Adrenal gland (tissue), 12 donors: ENCODE results near the gene RAB6B. TPM values are rescaled to one million over a fixed set of nuclear protein-coding genes. Genes with fewer than 3 reads are reported as not detected.

Experiments
- DNase-seq, 7 donors: peaks; one replicate each; pipeline ENCODE4 v3.0.0-alpha.2; 2019 to 2020
- H3K27ac ChIP-seq, 5 donors: fragments of 200-600 bp; sonication (generic) in 4 of 5; 1 replicate in 3 of 5; 2 replicates in 2 of 5; pipeline versions ENCODE4 v1.5.1 to v1.8.0; 2016 to 2020; ENCODE audit warnings: mild to moderate bottlenecking in 1 of 5
- H3K27me3 ChIP-seq: fragments of 200-600 bp; 2 replicates; pipeline ENCODE4 v1.8.0; 2021
- H3K36me3 ChIP-seq, 2 donors: fragments of 200-600 bp; replicated peaks in 1 of 2; 1 replicate in 1 of 2; 2 replicates in 1 of 2; pipeline versions ENCODE4 v1.5.1 to v1.8.0; 2018 to 2022
- H3K4me1 ChIP-seq, 2 donors: fragments of 200-600 bp; replicated peaks in 1 of 2; 1 replicate in 1 of 2; 2 replicates in 1 of 2; pipeline versions ENCODE4 v1.5.1 to v1.8.0; 2018 to 2021
- H3K4me3 ChIP-seq, 4 donors: fragments of 200-600 bp; sonication (generic) in 3 of 4; one replicate each; pipeline ENCODE4 v1.5.1; 2016 to 2018
- H3K9me3 ChIP-seq, 3 donors: fragments of 200-600 bp; sonication (generic) in 1 of 3; replicated peaks in 1 of 3; 1 replicate in 2 of 3; 2 replicates in 1 of 3; pipeline versions ENCODE4 v1.5.1 to v1.8.0; 2016 to 2021
- CTCF ChIP-seq, 6 experiments: fragments of 450-650 bp in 4 of 6; fragments of 200-600 bp in 2 of 6; sonication (generic) in 1 of 6; IDR thresholded peaks; 1 replicate in 5 of 6; 2 replicates in 1 of 6; pipeline versions ENCODE4 v1.5.1 to v1.8.0; 2016 to 2021; ENCODE audit warnings: antibody characterized with exemption in 6 of 6, mild to moderate bottlenecking in 2 of 6, moderate library complexity in 1 of 6
- POLR2A ChIP-seq, 2 donors: fragments of 450-650 bp; IDR thresholded peaks; one replicate each; pipeline ENCODE4 v1.6.1; 2017; ENCODE audit warnings: antibody characterized with exemption in 2 of 2, mild to moderate bottlenecking in 2 of 2, moderate library complexity in 1 of 2
- WGBS, 4 donors: extraction: QIAGEN DNeasy Blood & Tissue Kit in 2 of 4; methylation state at CpG; one replicate each; pipeline versions ENCODE4 v1.1.5 to v1.1.7; 2013 to 2017; 5-methylcytosine and 5-hydroxymethylcytosine counted together
- intact Hi-C, 2 donors: fragments of 100-400 bp; cut with DNase I; formaldehyde crosslinking; loops; one replicate each; pipeline versions ENCODE4 v1.14.1 to v1.15.0; 2022 to 2023
- polyA plus RNA-seq, 3 donors: library from polyadenylated mRNA; stranded (reverse); fragments of 200-250 nt in 2 of 3; fragments of 350-450 nt in 1 of 3; fragmentation: Illumina TruSeq in 1 of 3; extraction: RNeasy Lipid Tissue Mini Kit (QIAGEN cat#74804) in 1 of 3; gene quantifications; one replicate each; pipeline ENCODE4 v1.2.3, GENCODE V29; 2013 to 2014
- total RNA-seq, 9 donors: library from RNA; depleted of rRNA in 4 of 9; stranded (reverse); fragments of >200 nt in 4 of 9; fragments of 120-200 nt in 1 of 9; fragmentation: NEBNext Ultra II Directional in 1 of 9; extraction: Animal tissue kit (Norgen Biotek cat#: 25700) in 1 of 9; gene quantifications; one replicate each; pipeline versions ENCODE4 v1.1.0 to v1.2.4, GENCODE V29; 2013 to 2023
- donor health status: healthy with polysubstance abuse.
- donor health status: Bipolar disorder and iron deficiency.
- donor health status: DM: yes; HTN: yes; CAD: no.
- donor health status: DM: no; HTN: no; CAD: no.
- donor health status: DM: no; HTN: no; CAD: no.
- donor health status: DM: yes; HTN: yes; CAD: no.

Gene RAB6B
- total and polyA plus RNA-seq, 12 donors = 1.4 to 14.5 (median 4.3) TPM

GRCh38 chr3:133862161-133862560 lies 33.5 kb downstream of the RAB6B start:
- WGBS, 4 donors = 77 to 83% (median 80%) methylated on average over 4 of the region's 4 CpGs
- TF ChIP-seq POLR2A (IDR thresholded peaks at IDR 0.05) = no peak
- no peak for TF ChIP-seq CTCF (IDR thresholded peaks at IDR 0.05)
- no peak for DNase-seq

GRCh38 chr3:133860519-133860918 lies 35.2 kb downstream of the RAB6B start:
- TF ChIP-seq POLR2A (IDR thresholded peaks at IDR 0.05) = no peak
- TF ChIP-seq CTCF (IDR thresholded peaks at IDR 0.05) = no peak
- DNase-seq = no peak

More at GRCh38 chr3:133862161-133862560, 33.5 kb downstream of the RAB6B start:
- no peaks in the 10 kb centered on the region for H3K27me3 ChIP-seq
- no peak overlapping the region for H3K4me3 ChIP-seq
- intact Hi-C loops = no loop called here
- no peaks in the 10 kb centered on the region for H3K9me3 ChIP-seq
- H3K27ac ChIP-seq = no peak overlapping the region
- H3K4me1 ChIP-seq = no peaks in the 10 kb centered on the region
- H3K36me3 ChIP-seq = no peaks in the 10 kb centered on the region

DNA sequence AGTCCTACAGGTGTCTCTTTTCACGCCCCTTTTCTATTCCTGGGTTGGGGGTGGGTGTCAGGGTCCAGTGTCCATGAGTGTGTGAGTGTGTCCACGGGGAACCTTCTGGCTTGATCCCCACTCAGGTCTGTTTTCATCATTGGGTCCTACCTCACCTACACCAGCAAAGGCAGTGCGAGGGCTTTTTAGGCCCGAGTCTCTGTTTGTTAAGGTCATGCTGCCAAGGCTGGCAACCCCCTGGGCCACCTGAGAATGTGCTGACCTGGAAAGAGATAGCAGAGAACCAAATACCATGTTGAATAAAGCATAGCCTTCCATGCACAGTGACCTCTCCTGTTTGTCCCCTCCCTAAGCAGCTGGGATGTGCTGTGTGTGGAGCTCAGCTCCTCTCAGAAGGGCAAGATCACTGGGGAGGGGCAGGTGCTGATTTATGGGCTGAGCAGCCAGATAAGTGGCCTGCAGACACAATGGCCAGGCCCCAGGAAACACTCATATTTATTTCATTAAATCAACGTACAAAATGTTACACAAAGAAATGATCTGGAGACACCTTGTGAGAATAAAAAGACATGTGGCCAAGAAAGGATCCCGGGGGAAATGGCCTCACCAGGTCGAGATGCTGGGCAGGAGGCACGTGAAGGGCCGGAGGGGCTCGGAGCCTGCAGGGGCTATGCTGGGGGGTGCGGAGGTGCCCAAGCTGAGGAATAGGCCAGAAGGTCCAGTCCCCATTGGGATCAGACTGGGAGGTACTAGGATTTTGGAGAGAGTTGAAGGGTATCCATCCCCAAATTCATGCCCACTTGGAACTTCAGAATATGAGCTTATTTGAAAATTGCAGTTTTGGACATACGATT lies 36.1 kb downstream of the RAB6B start:
- Histone ChIP-seq H3K4me3 (no peak overlapping the region), H3K4me1 (no peaks in the 10 kb centered on the region), H3K9me3 (no peaks in the 10 kb centered on the region), H3K36me3 (no peaks in the 10 kb centered on the region), H3K27ac (no peak overlapping the region), H3K27me3 (no peaks in the 10 kb centered on the region)
- intact Hi-C loops = no loop called here
- WGBS, 4 donors = 80 to 88% (median 84%) methylated on average over 12 of the region's 12 CpGs
- no peak for TF ChIP-seq POLR2A (IDR thresholded peaks at IDR 0.05)
- DNase-seq = peak in 1 of 7 donors; percentile 65

More at GRCh38 chr3:133860519-133860918, 35.2 kb downstream of the RAB6B start:
- Histone ChIP-seq H3K9me3 (no peaks in the 10 kb centered on the region), H3K27ac (no peak overlapping the region), H3K4me1 (no peaks in the 10 kb centered on the region), H3K4me3 (no peak overlapping the region), H3K27me3 (no peaks in the 10 kb centered on the region), H3K36me3 (no peaks in the 10 kb centered on the region)
- 82 to 94% (median 88%) methylated on average over 4 to 5 of the region's 5 CpGs for WGBS, 4 donors
- intact Hi-C loops = no loop called here

DNA sequence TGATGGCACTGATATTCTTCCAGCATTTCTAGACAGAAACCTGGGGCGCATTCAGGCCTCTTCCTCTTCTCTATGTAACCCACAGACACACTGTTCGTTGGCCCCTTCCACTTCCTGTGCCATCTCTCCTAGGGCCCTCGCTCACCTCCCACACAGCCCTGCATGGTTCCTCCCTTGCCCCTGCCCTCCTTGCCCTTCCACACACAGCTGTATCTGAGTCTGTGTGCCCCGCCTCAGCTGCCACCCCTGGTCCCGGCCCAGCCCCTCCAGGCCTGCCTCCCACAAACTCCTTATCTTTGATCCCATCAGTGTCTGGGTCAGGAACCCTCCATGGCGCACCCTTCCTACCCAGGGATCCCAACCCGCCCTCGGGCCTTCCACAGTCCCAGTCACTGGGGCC lies 37.9 kb downstream of the RAB6B start:
- 84 to 96% (median 88%) methylated on average over 8 of the region's 8 CpGs for WGBS, 4 donors
- H3K27ac ChIP-seq = no peak overlapping the region

More for the DNA sequence above, 37.9 kb downstream of the RAB6B start:
- intact Hi-C loops = no loop called here
- no peak for TF ChIP-seq POLR2A (IDR thresholded peaks at IDR 0.05)
- TF ChIP-seq CTCF (IDR thresholded peaks at IDR 0.05) = no peak
- H3K4me1 ChIP-seq = no peaks in the 10 kb centered on the region
- no peaks in the 10 kb centered on the region for H3K9me3 ChIP-seq
- H3K27me3 ChIP-seq = no peaks in the 10 kb centered on the region
- no peak overlapping the region for H3K4me3 ChIP-seq
- no peak for DNase-seq
- no peaks in the 10 kb centered on the region for H3K36me3 ChIP-seq
